CD4-positive, alpha-beta T cell treated with Interleukin-17A for 4 hours (primary cell): Measurements from ENCODE around the gene GPR61.

Source experiments
- DNase-seq: peaks from one replicate; pipeline ENCODE4 v3.0.0-alpha.2; 2020; ENCODE audit warnings: mixed read lengths

Gene GPR61

DNA sequence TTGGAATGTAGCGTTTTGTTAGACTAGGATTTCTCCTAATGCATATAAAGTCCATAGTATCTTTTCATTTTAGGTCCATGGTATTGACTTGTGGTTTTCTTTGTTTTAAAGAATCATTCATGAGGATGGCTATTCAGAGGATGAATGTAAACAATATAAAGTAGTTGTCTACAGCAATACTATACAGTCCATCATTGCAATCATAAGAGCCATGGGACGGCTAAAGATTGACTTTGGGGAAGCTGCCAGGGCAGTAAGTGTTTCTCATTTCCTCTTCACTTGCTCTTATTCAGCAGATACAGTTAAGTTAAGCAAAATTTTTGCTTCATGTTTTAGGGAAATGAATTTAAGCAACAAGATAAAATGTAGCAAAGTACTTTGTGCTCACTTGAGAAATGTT lies 34.1 kb downstream of the GPR61 start:
- no peak for DNase-seq

- DNase-seq, result no peak
Measured at GRCh38 chr1:109578947-109579443, 39.3 kb downstream of the GPR61 start.

GRCh38 chr1:109579491-109579890 lies 39.8 kb downstream of the GPR61 start:
- DNase-seq, result no peak

GRCh38 chr1:109582021-109582420 lies 42.3 kb downstream of the GPR61 start:
- no peak for DNase-seq

GRCh38 chr1:109584766-109585165 lies 45.1 kb downstream of the GPR61 start:
- DNase-seq, result no peak

- no peak for DNase-seq
Measured at GRCh38 chr1:109586055-109586454, 46.4 kb downstream of the GPR61 start.

- no peak for DNase-seq
Measured at GRCh38 chr1:109589177-109589576, 49.5 kb downstream of the GPR61 start.

DNA sequence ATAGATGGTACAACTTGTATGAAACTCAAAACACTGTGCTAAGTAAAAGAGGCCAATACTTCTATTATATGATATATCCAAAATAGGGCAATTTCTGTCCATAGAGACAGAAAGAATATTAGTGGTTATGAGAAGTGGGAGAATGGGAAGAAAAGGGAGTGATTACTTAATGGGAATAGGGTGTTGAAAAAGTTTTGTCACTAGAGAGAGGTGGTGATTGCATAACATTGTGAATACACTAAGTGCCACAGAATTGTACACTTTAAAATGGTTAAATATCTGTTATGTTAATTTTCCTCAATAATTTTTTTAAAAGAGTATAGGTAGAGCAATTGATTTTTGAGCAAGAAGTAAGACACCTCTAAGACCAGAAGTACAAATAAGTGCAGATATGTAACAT lies 50.0 kb downstream of the GPR61 start:
- DNase-seq, result no peak

DNA sequence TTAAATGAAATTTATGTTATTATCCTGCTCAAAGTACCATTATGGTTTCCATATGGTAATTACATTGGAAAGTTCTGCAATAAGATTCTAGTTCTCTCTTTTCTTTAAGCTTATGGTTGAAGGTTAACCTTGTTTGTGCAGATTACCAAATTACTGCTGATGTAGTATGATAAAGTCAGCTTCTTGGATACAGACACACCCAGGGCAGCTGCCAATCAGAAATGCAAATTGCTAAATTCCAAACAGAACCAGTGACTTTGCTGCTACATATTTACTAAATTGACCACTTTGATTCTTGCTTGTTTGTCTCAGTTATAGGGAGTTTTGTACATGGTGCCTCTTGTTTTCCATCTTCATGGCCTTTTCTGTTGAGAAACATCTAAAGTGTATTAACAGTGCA lies 53.2 kb downstream of the GPR61 start:
- no peak for DNase-seq

DNA sequence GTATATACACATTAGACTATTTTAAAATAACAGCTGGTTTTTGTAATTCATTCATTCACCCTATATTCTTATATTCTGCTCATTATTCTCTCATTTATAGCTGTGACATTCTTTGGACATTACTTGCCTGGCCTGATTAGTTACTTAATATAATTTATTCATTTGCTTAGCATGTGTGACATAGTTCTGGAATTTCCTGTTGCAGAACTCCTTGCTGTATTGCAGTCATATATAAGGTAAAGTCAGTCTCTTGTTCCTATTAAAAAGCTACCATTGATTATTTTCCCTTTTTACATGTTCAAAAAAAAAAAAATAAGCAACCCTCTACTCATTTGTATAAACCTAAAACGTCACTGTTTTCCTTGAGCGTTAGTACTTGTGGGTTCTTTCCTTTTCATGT lies 55.9 kb downstream of the GPR61 start:
- DNase-seq, result no peak
